ENCODE measurements around the gene ASH1L.
A peak's percentile ranks its signal among the peaks of the same experiment; 100 is the strongest.

ASH1L gene

DNA sequence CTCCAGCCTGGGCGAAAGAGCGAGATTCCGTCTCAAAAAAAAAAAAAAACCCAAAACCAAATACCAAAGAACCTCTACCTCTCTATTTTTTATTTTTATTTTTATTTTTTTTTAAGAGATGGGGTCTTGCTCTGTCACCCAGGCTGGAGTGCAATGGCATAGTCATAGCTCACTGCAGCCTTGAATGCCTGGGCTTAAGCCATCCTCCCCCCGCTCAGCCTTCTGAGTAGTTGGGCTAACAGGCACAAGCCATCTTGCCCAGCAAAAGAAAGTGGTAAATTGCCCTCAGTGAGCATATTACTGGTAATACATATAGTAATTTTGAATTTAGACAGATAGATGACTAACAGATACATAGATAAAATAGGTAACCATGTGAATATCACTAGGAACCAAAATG, 77.4 kb downstream of the ASH1L start:
- H3K4me3 ChIP-seq (replicated peaks; ENCODE audit: low read depth, low read length) = no peak overlapping the region
- TF ChIP-seq, protein P1, sequence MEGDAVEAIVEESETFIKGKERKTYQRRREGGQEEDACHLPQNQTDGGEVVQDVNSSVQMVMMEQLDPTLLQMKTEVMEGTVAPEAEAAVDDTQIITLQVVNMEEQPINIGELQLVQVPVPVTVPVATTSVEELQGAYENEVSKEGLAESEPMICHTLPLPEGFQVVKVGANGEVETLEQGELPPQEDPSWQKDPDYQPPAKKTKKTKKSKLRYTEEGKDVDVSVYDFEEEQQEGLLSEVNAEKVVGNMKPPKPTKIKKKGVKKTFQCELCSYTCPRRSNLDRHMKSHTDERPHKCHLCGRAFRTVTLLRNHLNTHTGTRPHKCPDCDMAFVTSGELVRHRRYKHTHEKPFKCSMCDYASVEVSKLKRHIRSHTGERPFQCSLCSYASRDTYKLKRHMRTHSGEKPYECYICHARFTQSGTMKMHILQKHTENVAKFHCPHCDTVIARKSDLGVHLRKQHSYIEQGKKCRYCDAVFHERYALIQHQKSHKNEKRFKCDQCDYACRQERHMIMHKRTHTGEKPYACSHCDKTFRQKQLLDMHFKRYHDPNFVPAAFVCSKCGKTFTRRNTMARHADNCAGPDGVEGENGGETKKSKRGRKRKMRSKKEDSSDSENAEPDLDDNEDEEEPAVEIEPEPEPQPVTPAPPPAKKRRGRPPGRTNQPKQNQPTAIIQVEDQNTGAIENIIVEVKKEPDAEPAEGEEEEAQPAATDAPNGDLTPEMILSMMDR (IDR thresholded peaks at IDR 0.05; ENCODE audit: low read length, missing control alignments) = no peak
- no peak for DNase-seq (ENCODE audit: low read depth)

DNA sequence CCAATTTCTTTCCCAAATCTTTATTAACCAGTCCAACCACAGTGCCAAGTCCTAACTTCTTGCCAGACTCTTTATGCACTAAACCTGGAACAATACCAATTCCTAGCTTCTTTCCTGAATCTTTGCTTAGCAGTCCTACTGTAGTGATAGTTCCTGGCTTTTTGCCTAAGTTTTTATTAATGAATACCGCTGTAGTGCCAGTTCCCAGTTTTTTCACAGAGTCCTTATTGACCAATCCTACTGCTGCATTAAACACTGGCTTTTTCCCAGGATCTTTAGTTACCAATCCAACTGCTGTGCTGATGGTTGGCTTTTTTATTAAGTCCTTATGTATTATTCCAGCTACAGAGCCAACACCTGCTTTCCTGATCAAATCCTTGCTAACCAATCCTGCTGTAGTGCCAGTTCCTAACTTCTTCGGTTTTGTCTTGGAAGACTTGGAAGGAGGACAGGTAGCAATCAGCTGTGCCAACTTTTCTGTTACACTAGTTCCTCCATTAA, 80.8 kb downstream of the ASH1L start:
- DNase-seq (ENCODE audit: low read depth) = peak; percentile 26
- H3K4me3 ChIP-seq (replicated peaks; ENCODE audit: low read depth, low read length) = no peak overlapping the region
- TF ChIP-seq, protein P1 (IDR thresholded peaks at IDR 0.05; ENCODE audit: low read length, missing control alignments) = no peak

DNA sequence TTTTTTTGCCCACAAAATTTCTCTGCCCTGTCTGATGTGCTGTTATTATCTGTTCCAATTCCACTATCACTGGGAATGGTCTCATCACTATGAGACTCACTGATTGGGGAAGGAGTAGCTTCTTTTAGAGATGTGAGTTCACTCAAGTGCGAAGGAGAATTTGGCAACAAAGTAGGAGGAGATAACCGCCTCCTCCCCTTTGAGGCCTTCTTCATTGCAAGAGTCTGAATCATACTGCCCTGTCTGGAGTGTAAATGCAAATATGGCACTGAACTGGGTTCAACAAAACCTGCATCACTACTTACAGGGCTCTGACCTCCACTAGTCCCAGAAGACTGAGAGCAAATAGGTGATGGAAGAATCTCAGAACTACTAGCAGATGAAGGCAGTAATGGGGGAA, 83.4 kb downstream of the ASH1L start:
- TF ChIP-seq, protein P1 (IDR thresholded peaks at IDR 0.05; ENCODE audit: low read length, missing control alignments) = no peak
- no peak overlapping the region for H3K4me3 ChIP-seq (replicated peaks; ENCODE audit: low read depth, low read length)
- peak; percentile 59 for DNase-seq (ENCODE audit: low read depth)

DNA sequence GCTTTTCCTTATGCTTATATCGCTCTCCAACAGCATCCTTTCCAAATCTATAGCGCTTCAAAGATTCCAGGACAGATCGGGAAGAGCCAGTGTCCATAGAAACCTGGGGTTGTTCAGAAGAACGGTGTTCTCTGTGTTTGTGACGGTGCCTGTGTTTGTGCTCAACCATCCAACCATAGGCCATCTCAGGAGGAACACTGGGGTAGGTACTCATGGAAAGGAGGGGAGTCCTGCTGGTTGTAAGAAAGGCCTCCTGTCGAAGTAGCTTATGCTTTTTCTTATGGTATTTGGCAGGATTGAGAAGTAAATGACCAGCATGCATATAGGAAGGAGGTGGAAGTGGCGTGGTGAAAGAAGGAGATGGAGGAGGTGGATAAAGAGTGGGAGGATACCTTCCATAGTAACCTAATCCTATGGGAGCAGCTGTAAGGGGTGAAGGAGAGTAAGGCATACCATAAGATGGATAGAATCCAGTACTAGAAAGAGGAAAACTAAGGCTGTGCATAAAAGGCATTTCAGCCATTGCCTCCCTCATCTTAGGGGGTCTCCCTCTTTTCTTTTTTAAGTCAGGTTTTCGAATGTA, 84.2 kb downstream of the ASH1L start:
- no peak overlapping the region for H3K4me3 ChIP-seq (replicated peaks; ENCODE audit: low read depth, low read length)
- TF ChIP-seq, protein P1 (IDR thresholded peaks at IDR 0.05; ENCODE audit: low read length, missing control alignments) = no peak
- no peak for DNase-seq (ENCODE audit: low read depth)

DNA sequence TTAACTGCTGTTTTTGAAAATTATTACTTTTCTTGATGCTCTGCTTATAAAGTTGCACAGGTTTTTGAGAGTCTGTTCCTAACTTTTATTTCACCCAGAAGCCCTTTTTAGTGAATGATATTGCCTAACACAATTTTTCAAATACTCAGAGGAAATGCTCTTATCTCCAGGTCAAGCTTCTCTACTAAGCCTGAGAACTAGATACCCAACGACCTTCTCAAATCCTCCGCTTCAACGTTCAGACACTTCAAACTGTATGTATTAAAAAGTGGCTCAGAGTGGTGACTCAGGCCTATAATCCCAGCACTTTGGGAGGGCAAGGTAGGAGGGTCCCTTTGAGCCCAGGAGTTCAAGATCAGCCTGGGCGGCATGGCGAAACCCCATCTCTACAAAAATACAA, 88.5 kb downstream of the ASH1L start:
- DNase-seq (ENCODE audit: low read depth) = no peak
- TF ChIP-seq, protein P1 (IDR thresholded peaks at IDR 0.05; ENCODE audit: low read length, missing control alignments) = no peak
- H3K4me3 ChIP-seq (replicated peaks; ENCODE audit: low read depth, low read length) = no peak overlapping the region

DNA sequence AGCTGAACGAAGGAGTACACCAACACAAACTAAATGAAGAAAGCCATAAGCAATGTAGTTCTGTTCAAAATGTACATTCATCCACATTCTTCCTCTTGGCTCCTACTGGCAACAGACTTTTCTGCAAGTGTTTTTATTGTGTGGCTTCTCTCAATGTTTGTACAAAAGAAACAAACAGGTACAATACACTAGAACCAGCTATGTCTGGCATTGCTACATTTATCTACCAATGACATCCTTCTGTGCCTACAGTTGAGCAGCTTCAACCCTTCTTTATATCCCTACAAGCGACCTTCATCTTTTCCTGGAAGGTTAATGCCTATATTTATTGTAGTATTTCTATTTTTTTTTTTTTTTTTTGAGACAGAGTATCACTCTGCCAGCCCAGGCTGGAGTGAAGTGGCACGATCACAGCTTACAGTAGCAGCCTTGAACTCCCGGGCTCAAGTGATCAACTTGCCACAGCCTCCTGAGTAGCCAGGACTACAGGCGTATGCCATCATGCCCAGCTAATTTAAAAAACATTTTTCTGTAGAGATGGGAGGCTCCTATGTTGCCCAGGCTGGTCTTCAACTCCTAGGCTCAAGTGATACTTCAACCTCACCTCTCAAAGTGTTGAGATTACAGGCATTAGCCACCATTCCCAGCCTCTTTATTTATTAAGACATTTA, 89.3 kb downstream of the ASH1L start:
- no peak overlapping the region for H3K4me3 ChIP-seq (replicated peaks; ENCODE audit: low read depth, low read length)
- no peak for DNase-seq (ENCODE audit: low read depth)
- TF ChIP-seq, protein P1 (IDR thresholded peaks at IDR 0.05; ENCODE audit: low read length, missing control alignments) = no peak
